CD4-positive, alpha-beta T cell treated with Interleukin-1 beta for 1 hour (primary cell): ENCODE results near the gene PGC.
"Not testable (repeated sequence)": the region's sequence is repeated elsewhere in the genome, so short reads cannot be mapped to it uniquely, and the experiment has no call there.

ENCODE experiments used
- DNase-seq, 2 donors: peaks; one replicate each; pipeline ENCODE4 v3.0.0-alpha.2; 2020 to 2022

The PGC gene

GRCh38 chr6:41774841-41775240 is 27.6 kb upstream of the PGC start:
- DNase-seq = no peak

- no peak for DNase-seq
Observed at GRCh38 chr6:41771058-41771983, 24.1 kb upstream of the PGC start.

DNA sequence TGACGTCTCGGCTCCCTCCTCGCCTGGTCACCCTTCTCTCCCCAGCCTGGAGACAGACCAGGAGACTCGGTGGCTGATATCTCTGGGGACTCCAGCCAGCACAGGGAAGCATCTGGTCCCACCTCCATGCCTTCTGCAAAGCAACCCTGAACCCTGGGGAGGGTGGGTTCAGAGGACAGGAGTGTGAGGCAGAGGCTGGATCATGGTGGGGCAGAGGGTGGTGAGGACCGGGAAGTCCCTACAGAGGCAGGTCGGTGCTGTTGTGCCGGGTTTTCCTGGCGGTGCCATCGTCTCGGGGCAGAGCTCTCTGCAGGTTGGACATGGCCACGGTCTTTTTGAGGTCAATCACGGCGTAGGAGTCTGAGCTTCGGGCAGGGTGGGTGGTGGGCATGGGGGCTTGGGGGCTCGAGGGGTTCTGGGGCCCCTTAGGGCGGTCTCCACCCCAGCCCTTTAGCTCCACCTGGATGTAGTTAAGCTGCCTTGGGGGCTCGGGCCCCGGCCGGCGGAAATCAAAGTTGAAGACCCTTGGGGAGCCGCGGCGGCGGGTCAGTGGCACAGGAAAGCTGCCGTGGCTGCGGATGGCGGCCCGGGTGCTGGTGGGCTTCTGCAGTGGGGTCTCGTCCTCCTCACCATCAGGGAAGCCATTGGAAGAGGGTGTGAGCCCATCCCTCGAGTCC is 23.3 kb upstream of the PGC start:
- no peak for DNase-seq

GRCh38 chr6:41769376-41769775 is 22.2 kb upstream of the PGC start:
- no peak for DNase-seq

- no peak for DNase-seq
Observed at GRCh38 chr6:41768545-41769308, 21.5 kb upstream of the PGC start.

GRCh38 chr6:41767112-41767833 is 20.1 kb upstream of the PGC start:
- no peak for DNase-seq

GRCh38 chr6:41766043-41766664 is 19.0 kb upstream of the PGC start:
- not testable (repeated sequence) for DNase-seq

DNA sequence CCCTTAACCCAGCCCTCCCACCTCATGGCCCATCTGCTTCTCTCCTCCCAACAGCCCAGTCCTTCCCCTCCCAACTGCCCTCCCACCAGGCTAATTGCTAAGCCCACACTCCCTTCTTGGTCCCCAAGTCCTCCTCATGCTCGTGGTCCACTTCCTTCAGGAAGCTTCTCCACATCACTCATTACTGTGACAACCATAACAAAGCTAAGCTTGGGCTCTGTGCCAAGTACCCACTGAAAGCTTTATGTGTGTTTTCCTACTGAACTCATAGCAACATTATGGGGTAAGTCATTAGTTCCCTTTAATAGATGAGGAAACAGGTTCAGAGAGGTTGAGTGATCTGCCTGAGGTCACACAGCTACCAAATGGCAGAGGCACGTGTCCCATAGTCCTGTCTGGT is 16.3 kb upstream of the PGC start:
- DNase-seq = no peak

DNA sequence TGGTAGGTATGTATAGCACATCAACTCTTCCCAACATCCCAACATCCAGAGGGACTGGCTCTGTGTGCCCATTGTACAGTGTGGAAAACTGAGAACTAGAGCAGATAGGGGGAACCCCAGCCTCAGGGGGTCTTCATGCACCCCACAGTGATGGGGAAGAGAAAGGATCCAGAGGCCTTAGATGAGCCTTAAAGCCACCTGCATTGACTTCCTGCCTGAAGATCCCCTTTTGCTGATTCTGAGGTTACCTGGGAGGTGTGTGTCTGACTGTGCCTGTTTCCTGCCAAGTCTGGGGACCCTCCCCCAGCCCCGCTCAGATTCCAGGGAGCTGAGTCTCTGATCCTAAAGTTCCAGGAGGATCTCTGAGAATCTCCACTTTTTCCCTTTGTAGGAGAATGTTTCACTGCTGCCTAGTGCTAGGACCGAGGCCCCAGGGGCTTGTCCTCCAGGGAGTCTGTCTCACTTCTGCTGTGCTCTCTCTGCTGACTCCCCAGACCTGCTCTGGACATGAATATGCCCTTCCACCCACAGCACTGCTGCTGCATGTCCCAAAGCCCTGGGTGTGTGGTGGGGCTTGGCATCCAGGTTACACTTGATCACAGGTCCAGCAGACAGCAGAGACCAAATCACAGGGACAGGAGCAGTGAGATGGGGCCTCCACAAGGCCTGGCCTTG is 12.8 kb upstream of the PGC start:
- DNase-seq = no peak

GRCh38 chr6:41759106-41759904 is 12.1 kb upstream of the PGC start:
- no peak for DNase-seq

DNA sequence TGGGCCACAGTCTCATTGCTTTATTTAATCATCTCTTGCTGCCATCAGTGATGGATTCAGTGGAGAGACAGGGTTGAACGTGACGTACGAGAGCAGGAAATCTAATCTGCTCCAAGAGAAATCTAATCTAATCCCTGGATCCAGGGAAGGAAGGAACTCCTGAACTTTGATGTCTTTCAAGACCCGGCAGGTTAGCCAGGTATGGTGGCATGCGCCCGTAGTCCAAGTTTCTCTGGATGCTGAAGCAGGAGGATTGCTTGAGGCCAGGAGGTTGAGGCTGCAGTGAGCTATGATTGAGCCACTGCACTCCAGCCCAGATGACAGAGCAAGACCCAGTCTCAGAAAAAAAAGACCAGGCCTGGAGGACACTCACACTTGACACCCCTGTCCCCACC is 11.4 kb upstream of the PGC start:
- no peak for DNase-seq

DNA sequence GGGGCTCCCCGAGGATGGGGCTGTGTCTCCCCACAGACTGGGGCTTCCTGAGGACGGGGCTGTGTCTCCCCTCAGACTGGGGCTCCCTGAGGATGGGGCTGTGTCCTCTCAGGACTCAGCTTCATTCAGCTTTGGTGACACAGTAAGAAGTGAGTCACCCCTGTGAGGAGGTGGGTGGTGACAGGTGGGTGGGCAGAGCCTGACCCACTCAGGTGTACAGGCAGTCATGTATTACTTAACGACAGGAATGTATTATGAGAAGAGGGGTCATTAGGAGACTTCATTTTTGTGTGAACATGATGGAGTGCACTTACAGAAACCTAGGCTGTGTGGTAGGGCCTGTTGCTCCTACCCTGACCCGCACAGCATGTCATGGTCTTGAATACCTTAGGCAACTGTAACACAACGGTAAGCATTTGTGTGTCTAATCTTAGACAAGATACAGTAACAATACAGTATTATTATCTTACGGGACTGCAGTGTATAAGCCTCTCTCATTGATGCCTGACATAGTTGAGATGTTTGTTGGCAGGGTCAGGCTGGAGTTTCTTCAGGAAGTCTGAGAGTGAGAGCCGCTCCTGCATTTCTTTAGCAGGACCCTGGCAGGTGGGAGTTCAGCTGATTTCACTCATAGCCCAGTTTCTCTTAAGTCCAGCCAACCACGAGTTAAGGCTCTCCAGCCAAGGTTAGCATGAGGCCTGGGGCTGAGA is 10.9 kb upstream of the PGC start:
- no peak for DNase-seq

DNA sequence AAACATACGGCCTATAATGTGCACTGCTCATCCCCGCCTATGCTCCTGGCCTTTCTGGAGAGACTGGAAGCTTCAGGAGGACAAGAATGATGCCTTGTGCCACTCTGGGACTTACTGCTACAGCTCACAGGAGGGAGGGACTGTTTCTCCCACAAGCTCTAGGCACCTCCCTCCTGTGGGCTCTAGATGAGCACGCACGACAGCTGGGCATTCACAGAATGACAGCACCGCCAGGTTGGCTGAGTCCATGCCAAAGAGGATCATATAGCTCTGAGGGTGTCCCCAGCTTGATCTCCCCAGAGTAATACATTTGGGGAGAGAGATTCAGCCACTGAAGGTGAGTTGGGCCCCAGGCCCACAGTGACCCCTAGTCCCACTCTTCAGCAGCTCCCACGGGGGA is 10.1 kb upstream of the PGC start:
- DNase-seq = no peak

- no peak for DNase-seq
Observed at GRCh38 chr6:41756354-41756753, 9.2 kb upstream of the PGC start.

- no peak for DNase-seq
Observed at GRCh38 chr6:41755895-41756294, 8.7 kb upstream of the PGC start.

- DNase-seq = no peak
Observed at GRCh38 chr6:41750374-41750773, 3.2 kb upstream of the PGC start.

DNA sequence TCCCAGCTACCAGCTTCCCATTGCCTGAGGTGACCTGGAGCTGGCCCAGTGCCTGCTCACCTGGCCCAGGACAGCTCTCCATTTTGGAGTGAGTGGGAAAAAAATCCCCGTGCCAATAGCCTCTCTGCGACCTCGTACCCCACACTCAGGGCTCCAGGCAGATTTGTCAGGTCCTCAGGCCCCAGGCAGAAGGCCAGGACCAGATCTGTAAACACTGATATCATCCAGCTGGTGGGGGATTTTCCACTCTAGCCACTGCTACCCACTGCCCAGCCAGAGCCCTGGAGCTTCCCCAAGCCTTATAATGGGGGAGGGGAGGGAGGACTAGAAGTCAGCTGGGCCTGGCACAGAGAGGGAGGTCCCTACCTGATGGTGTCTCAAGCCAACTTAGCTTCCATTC is 1.3 kb upstream of the PGC start:
- no peak for DNase-seq

GRCh38 chr6:41748102-41748477 is 893 bp upstream of the PGC start:
- DNase-seq = no peak

DNA sequence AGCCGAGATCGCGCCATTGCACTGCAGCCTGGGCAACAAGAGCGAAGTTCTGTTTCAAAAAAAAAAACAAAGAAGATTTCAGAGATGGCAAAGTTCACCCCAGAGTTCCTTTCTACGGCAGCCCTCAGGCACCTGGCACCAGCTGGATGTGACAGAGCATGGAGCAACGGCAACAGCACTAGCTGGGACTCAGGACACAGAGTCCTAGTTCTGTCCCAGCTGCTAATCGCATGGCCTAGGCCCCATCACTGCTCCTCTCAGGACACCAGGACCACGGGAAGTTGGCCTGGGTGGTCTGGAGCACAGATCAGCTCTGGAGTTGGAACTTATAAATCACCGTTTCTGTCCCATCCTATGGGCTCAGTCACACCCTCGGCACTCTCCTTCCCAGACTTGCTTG is 1.1 kb downstream of the PGC start:
- no peak for DNase-seq

- DNase-seq = no peak
Observed at GRCh38 chr6:41744236-41744787, 2.9 kb downstream of the PGC start.
